Trophoblast cell (in vitro differentiated cells and primary cell): ENCODE measurements around the gene FAM181B.

ENCODE experiments used
- DNase-seq, 2 donors: peaks; one replicate each; pipeline ENCODE4 v3.0.0-alpha.2; 2016
- H2AFZ ChIP-seq: 2 replicates; pipeline ENCODE4 v1.6.1; 2013; ENCODE audit warnings: low read length, moderate library complexity, mild to moderate bottlenecking; ENCODE audit not compliant: insufficient read depth, poor library complexity
- H2AK5ac ChIP-seq: 2 replicates; pipeline ENCODE4 v1.6.1; 2013; ENCODE audit warnings: mild to moderate bottlenecking, low read length
- H2BK120ac ChIP-seq: 2 replicates; pipeline ENCODE4 v1.6.1; 2013; ENCODE audit warnings: low read length, mild to moderate bottlenecking, moderate library complexity; ENCODE audit not compliant: insufficient read depth, poor library complexity
- H2BK12ac ChIP-seq: 2 replicates; pipeline ENCODE4 v1.6.1; 2013; ENCODE audit warnings: mild to moderate bottlenecking, low read length, moderate library complexity
- H2BK5ac ChIP-seq: 2 replicates; pipeline ENCODE4 v1.6.1; 2013; ENCODE audit warnings: low read length, low read depth, moderate library complexity, mild to moderate bottlenecking; ENCODE audit not compliant: poor library complexity
- H3K14ac ChIP-seq: 2 replicates; pipeline ENCODE4 v1.6.1; 2013; ENCODE audit warnings: mild to moderate bottlenecking, low read length
- H3K18ac ChIP-seq: 2 replicates; pipeline ENCODE4 v1.6.1; 2013; ENCODE audit warnings: mild to moderate bottlenecking, low read length
- H3K23ac ChIP-seq: 2 replicates; pipeline ENCODE4 v1.6.1; 2013; ENCODE audit warnings: low read length
- H3K27ac ChIP-seq: 2 replicates; pipeline ENCODE4 v1.5.1; 2013; ENCODE audit warnings: low read depth, mild to moderate bottlenecking, inconsistent platforms, low read length, moderate library complexity
- H3K27me3 ChIP-seq: 2 replicates; pipeline ENCODE4 v1.6.1; 2013; ENCODE audit warnings: inconsistent platforms, mild to moderate bottlenecking, low read length, moderate library complexity; ENCODE audit not compliant: insufficient read depth
- H3K36me3 ChIP-seq, 2 experiments: 1 replicate in 1 of 2; 2 replicates in 1 of 2; pipeline ENCODE4 v1.6.1; 2013; ENCODE audit warnings: low read length in 2 of 2, mild to moderate bottlenecking in 2 of 2, moderate library complexity in 1 of 2; ENCODE audit not compliant: insufficient read depth in 2 of 2, control insufficient read depth in 1 of 2
- H3K4ac ChIP-seq: 2 replicates; pipeline ENCODE4 v1.6.1; 2013; ENCODE audit warnings: low read depth, mild to moderate bottlenecking, low read length, moderate library complexity
- H3K4me1 ChIP-seq, 2 experiments: 1 replicate in 1 of 2; 2 replicates in 1 of 2; pipeline ENCODE4 v1.6.1; 2013; ENCODE audit warnings: low read length in 2 of 2, mild to moderate bottlenecking in 2 of 2, moderate library complexity in 1 of 2; ENCODE audit not compliant: insufficient read depth in 2 of 2, control insufficient read depth in 1 of 2
- H3K4me2 ChIP-seq: 2 replicates; pipeline ENCODE4 v1.6.1; 2013; ENCODE audit warnings: inconsistent platforms, mild to moderate bottlenecking, low read length, moderate library complexity
- H3K4me3 ChIP-seq: 2 replicates; pipeline ENCODE4 v1.5.1; 2013; ENCODE audit warnings: mild to moderate bottlenecking, low read depth, low read length, inconsistent platforms
- H3K79me1 ChIP-seq: one replicate; pipeline ENCODE4 v1.6.1; 2013; ENCODE audit warnings: low read length
- H3K79me2 ChIP-seq: 2 replicates; pipeline ENCODE4 v1.6.1; 2013; ENCODE audit warnings: low read length, mild to moderate bottlenecking; ENCODE audit not compliant: control insufficient read depth, insufficient read depth, poor library complexity
- H3K9ac ChIP-seq: 2 replicates; pipeline ENCODE4 v1.6.1; 2013; ENCODE audit warnings: mild to moderate bottlenecking, low read length
- H3K9me3 ChIP-seq: 2 replicates; pipeline ENCODE4 v1.6.1; 2013; ENCODE audit warnings: low read depth, mild to moderate bottlenecking, control low read depth, inconsistent platforms, low read length; ENCODE audit not compliant: insufficient read depth
- H4K12ac ChIP-seq: 2 replicates; pipeline ENCODE4 v1.6.1; 2013; ENCODE audit warnings: low read depth, mild to moderate bottlenecking, low read length, moderate library complexity
- H4K8ac ChIP-seq: 2 replicates; pipeline ENCODE4 v1.6.1; 2013; ENCODE audit warnings: low read depth, mild to moderate bottlenecking, low read length, moderate library complexity
- H4K91ac ChIP-seq: one replicate; pipeline ENCODE4 v1.6.1; 2013; ENCODE audit warnings: low read depth, mild to moderate bottlenecking, low read length, moderate library complexity
- WGBS: extraction: QIAGEN DNeasy Blood & Tissue Kit; methylation state at CpG from one replicate; pipeline ENCODE4 v1.1.7; 2013; ENCODE audit warnings: missing lambda C conversion rate; ENCODE audit not compliant: insufficient read length, insufficient coverage; ENCODE audit errors: extremely low coverage; 5-methylcytosine and 5-hydroxymethylcytosine counted together

FAM181B gene

GRCh38 chr11:82719361-82720105, 14.1 kb downstream of the FAM181B start:
- no peak for DNase-seq
- Histone ChIP-seq H3K27me3 (no peaks in the 10 kb centered on the region), H4K91ac (no peak overlapping the region), H3K36me3 (no peaks in the 10 kb centered on the region), H3K79me1 (no peaks in the 10 kb centered on the region), H3K27ac (no peak overlapping the region), H3K18ac (no peak overlapping the region), H2BK12ac (no peak overlapping the region), H3K4ac (no peak overlapping the region), H3K4me2 (no peak overlapping the region), H3K23ac (no peak overlapping the region), H4K12ac (no peak overlapping the region), H2BK5ac (no peak overlapping the region), H2AK5ac (no peak overlapping the region), H2AFZ (no peak overlapping the region), H3K4me3 (no peak overlapping the region), H3K14ac (no peak overlapping the region), H3K9ac (no peak overlapping the region), H3K79me2 (no peaks in the 10 kb centered on the region), H2BK120ac (no peak overlapping the region), H3K4me1 (peaks cover 0 to 3% of the 10 kb centered on the region in 2 experiments), H4K8ac (no peak overlapping the region), H3K9me3 (no peaks in the 10 kb centered on the region)
- no CpG with 5 or more reads among the region's 5 CpGs for WGBS

- Histone ChIP-seq H3K36me3 (no peaks in the 10 kb centered on the region), H3K4ac (no peak overlapping the region), H3K14ac (no peak overlapping the region), H4K12ac (no peak overlapping the region), H3K18ac (no peak overlapping the region), H2BK120ac (no peak overlapping the region), H3K27me3 (no peaks in the 10 kb centered on the region), H2BK12ac (no peak overlapping the region), H3K23ac (no peak overlapping the region), H2BK5ac (no peak overlapping the region), H4K91ac (no peak overlapping the region), H4K8ac (no peak overlapping the region), H3K4me3 (no peak overlapping the region), H3K79me1 (no peaks in the 10 kb centered on the region), H3K79me2 (no peaks in the 10 kb centered on the region), H3K4me2 (no peak overlapping the region), H2AK5ac (no peak overlapping the region), H3K9me3 (no peaks in the 10 kb centered on the region), H2AFZ (no peak overlapping the region), H3K27ac (no peak overlapping the region), H3K9ac (no peak overlapping the region), H3K4me1 (peaks cover 0 to 6% of the 10 kb centered on the region in 2 experiments)
- no CpG with 5 or more reads among the region's 3 CpGs for WGBS
- no peak for DNase-seq
Measured at GRCh38 chr11:82718821-82719220, 14.8 kb downstream of the FAM181B start.

- no peak overlapping the region for H3K18ac ChIP-seq
- WGBS, result no CpG with 5 or more reads among the region's 5 CpGs
- H3K14ac ChIP-seq, result no peak overlapping the region
Measured at GRCh38 chr11:82718307-82718706, 15.4 kb downstream of the FAM181B start.

GRCh38 chr11:82714346-82715174, 19.1 kb downstream of the FAM181B start:
- H3K23ac ChIP-seq, result no peak overlapping the region
- H2AK5ac ChIP-seq, result no peak overlapping the region
- H3K18ac ChIP-seq, result no peak overlapping the region
- H3K9ac ChIP-seq, result no peak overlapping the region
- no peak overlapping the region for H2BK12ac ChIP-seq
- H3K27me3 ChIP-seq, result peaks cover 2% of the 10 kb centered on the region
- H4K8ac ChIP-seq, result no peak overlapping the region
- H3K4ac ChIP-seq, result no peak overlapping the region
- no peaks in the 10 kb centered on the region for H3K9me3 ChIP-seq
- no peak overlapping the region for H3K4me3 ChIP-seq
- no peaks in the 10 kb centered on the region for H3K36me3 ChIP-seq
- H4K91ac ChIP-seq, result no peak overlapping the region
- no peak overlapping the region for H3K27ac ChIP-seq
- H3K4me2 ChIP-seq, result no peak overlapping the region
- H4K12ac ChIP-seq, result no peak overlapping the region
- H3K4me1 ChIP-seq, result peaks cover 0 to 6% of the 10 kb centered on the region in 2 experiments
- H2BK120ac ChIP-seq, result no peak overlapping the region
- no peak overlapping the region for H2AFZ ChIP-seq
- no peak overlapping the region for H3K14ac ChIP-seq
- DNase-seq, result peak in 1 of 2 donors; percentile 55
- H2BK5ac ChIP-seq, result no peak overlapping the region
- no peaks in the 10 kb centered on the region for H3K79me2 ChIP-seq
- no CpG with 5 or more reads among the region's 14 CpGs for WGBS
- H3K79me1 ChIP-seq, result no peaks in the 10 kb centered on the region

More at GRCh38 chr11:82718307-82718706, 15.4 kb downstream of the FAM181B start:
- Histone ChIP-seq H3K79me1 (no peaks in the 10 kb centered on the region), H4K91ac (no peak overlapping the region), H2BK5ac (no peak overlapping the region), H2AK5ac (no peak overlapping the region), H2BK120ac (no peak overlapping the region), H2AFZ (no peak overlapping the region), H4K12ac (no peak overlapping the region), H3K4me1 (peaks cover 0 to 6% of the 10 kb centered on the region in 2 experiments), H2BK12ac (no peak overlapping the region), H3K23ac (no peak overlapping the region), H3K4ac (no peak overlapping the region), H3K79me2 (no peaks in the 10 kb centered on the region), H3K27me3 (no peaks in the 10 kb centered on the region), H3K9me3 (no peaks in the 10 kb centered on the region), H4K8ac (no peak overlapping the region), H3K4me2 (no peak overlapping the region), H3K4me3 (no peak overlapping the region), H3K36me3 (no peaks in the 10 kb centered on the region), H3K27ac (no peak overlapping the region), H3K9ac (no peak overlapping the region)
- peak in 1 of 2 donors; percentile 70 for DNase-seq
